ENCODE data around the gene CRELD1. TPM values are rescaled to one million over a fixed set of nuclear protein-coding genes. Genes with fewer than 3 reads are reported as not detected.

The CRELD1 gene
- total and polyA plus RNA-seq, 2 of the 4 experiments (the other 2 are of a cell fraction) = 8.6 to 25.7 TPM

DNA sequence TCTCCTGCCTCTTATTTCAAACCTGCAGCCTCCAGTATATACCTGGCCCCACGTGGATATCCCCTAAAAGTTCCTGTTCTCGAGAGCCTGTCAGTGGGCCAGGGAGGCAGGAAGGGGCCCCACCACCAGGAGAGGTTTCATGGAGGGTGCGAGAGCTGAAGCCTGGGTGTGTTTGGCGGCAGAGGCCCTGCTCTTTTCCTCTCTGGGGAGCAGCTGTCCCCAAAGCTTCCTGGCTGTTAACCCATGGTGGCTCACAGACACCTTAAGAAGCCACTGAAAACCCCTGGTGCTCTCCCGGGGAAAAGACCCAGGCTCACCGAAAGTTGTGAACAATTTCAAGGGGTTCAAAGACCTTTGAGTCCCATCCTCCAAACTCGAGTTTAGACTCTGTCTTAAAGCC is 17.5 kb downstream of the CRELD1 start:
- peaks cover 6% of the 10 kb centered on the region for H3K9me1 ChIP-seq (ENCODE audit: insufficient read depth, low read length)
- no peak overlapping the region for H2BK120ac ChIP-seq (ENCODE audit: low read depth, low read length)
- no peaks in the 10 kb centered on the region; the same call in 1 of the 2 replicates for H3K36me3 ChIP-seq (ENCODE audit: control insufficient read depth, insufficient read depth, low read length)
- H2BK5ac ChIP-seq (ENCODE audit: low read depth, low read length, poor library complexity, severe bottlenecking) = no peak overlapping the region
- no peak overlapping the region for H3K4ac ChIP-seq (ENCODE audit: low read depth, low read length)
- H4K5ac ChIP-seq (ENCODE audit: low read depth, low read length) = no peak overlapping the region
- TF ChIP-seq, protein P1, sequence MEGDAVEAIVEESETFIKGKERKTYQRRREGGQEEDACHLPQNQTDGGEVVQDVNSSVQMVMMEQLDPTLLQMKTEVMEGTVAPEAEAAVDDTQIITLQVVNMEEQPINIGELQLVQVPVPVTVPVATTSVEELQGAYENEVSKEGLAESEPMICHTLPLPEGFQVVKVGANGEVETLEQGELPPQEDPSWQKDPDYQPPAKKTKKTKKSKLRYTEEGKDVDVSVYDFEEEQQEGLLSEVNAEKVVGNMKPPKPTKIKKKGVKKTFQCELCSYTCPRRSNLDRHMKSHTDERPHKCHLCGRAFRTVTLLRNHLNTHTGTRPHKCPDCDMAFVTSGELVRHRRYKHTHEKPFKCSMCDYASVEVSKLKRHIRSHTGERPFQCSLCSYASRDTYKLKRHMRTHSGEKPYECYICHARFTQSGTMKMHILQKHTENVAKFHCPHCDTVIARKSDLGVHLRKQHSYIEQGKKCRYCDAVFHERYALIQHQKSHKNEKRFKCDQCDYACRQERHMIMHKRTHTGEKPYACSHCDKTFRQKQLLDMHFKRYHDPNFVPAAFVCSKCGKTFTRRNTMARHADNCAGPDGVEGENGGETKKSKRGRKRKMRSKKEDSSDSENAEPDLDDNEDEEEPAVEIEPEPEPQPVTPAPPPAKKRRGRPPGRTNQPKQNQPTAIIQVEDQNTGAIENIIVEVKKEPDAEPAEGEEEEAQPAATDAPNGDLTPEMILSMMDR (conservative IDR thresholded peaks at IDR 0.05; ENCODE audit: low read depth, low read length) = no peak
- TF ChIP-seq RCOR1 (IDR thresholded peaks at IDR 0.05; ENCODE audit: insufficient replicate concordance, low read length) = no peak
- no peak for TF ChIP-seq RFX5 (IDR thresholded peaks at IDR 0.05; ENCODE audit: low read depth, low read length)
- TF ChIP-seq MAZ (IDR thresholded peaks at IDR 0.05; ENCODE audit: borderline replicate concordance, low read depth, low read length) = no peak
- TF ChIP-seq, protein P2, sequence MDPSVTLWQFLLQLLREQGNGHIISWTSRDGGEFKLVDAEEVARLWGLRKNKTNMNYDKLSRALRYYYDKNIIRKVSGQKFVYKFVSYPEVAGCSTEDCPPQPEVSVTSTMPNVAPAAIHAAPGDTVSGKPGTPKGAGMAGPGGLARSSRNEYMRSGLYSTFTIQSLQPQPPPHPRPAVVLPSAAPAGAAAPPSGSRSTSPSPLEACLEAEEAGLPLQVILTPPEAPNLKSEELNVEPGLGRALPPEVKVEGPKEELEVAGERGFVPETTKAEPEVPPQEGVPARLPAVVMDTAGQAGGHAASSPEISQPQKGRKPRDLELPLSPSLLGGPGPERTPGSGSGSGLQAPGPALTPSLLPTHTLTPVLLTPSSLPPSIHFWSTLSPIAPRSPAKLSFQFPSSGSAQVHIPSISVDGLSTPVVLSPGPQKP (IDR thresholded peaks at IDR 0.05; ENCODE audit: borderline replicate concordance, low read depth, low read length) = no peak
- TF ChIP-seq SMC3 (IDR thresholded peaks at IDR 0.05; ENCODE audit: low read depth, low read length) = no peak
- TF ChIP-seq, protein P3, sequence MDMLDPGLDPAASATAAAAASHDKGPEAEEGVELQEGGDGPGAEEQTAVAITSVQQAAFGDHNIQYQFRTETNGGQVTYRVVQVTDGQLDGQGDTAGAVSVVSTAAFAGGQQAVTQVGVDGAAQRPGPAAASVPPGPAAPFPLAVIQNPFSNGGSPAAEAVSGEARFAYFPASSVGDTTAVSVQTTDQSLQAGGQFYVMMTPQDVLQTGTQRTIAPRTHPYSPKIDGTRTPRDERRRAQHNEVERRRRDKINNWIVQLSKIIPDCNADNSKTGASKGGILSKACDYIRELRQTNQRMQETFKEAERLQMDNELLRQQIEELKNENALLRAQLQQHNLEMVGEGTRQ (IDR thresholded peaks at IDR 0.05; ENCODE audit: low read depth, low read length) = no peak
- TF ChIP-seq MAFK (IDR thresholded peaks at IDR 0.05; ENCODE audit: low read depth, low read length) = no peak
- TF ChIP-seq BHLHE40 (IDR thresholded peaks at IDR 0.05; ENCODE audit: low read depth, low read length) = no peak
- TF ChIP-seq RAD21 (IDR thresholded peaks at IDR 0.05; ENCODE audit: low read length) = no peak
- TF ChIP-seq CHD1 (IDR thresholded peaks at IDR 0.05; ENCODE audit: low read depth, low read length) = no peak
- no peak for TF ChIP-seq POLR2A (IDR thresholded peaks at IDR 0.05; ENCODE audit: low read depth, low read length)
- no peak overlapping the region for H3K9ac ChIP-seq (ENCODE audit: low read depth, low read length)
- no peak overlapping the region for H2AK5ac ChIP-seq (ENCODE audit: low read depth, low read length)
- H4K91ac ChIP-seq (ENCODE audit: insufficient read depth, low read depth, low read length) = no peak overlapping the region
- H3K4me3 ChIP-seq (ENCODE audit: insufficient read depth, low read depth, low read length) = no peak overlapping the region
- no peak overlapping the region for H3K18ac ChIP-seq (ENCODE audit: low read depth, low read length)
- H3K9me3 ChIP-seq (ENCODE audit: control insufficient read depth, insufficient read depth, low read length) = no peaks in the 10 kb centered on the region
- CTCF ChIA-PET = no interaction called here
- H3K23ac ChIP-seq (ENCODE audit: low read depth, low read length) = no peak overlapping the region; the same call in 1 of the 2 replicates
- no peak overlapping the region for H3K27ac ChIP-seq (ENCODE audit: insufficient read depth, low read length)
- no peaks in the 10 kb centered on the region; the same call in 1 of the 2 replicates for H4K20me1 ChIP-seq (ENCODE audit: insufficient read depth, low read length)
- H3K79me1 ChIP-seq (ENCODE audit: low read depth in 1 of 2, low read length in 2 of 2) = no peaks in the 10 kb centered on the region
- WGBS, 2 experiments (ENCODE audit: extremely low coverage in 2 of 2, insufficient read length in 1 of 2) = 60% methylated on average over 1 of the region's 7 CpGs; no CpG with 5 or more reads in 1 of the 2 experiments
- intact Hi-C loops (cut with micrococcal nuclease) (no loop called here), dilution Hi-C loops (cut with HindIII; ENCODE audit: low sequenced_read_pairs, unreplicated experiment) (no loop called here), in situ Hi-C loops (cut with MboI; ENCODE audit: low sequenced_read_pairs) (no loop called here)
- ATAC-seq (ENCODE audit: low read depth) (no peak), DNase-seq (no peak)
- H3K14ac ChIP-seq (replicated peaks; ENCODE audit: low read depth, low read length) = no peak overlapping the region
- no peak overlapping the region for H2BK20ac ChIP-seq (ENCODE audit: low read depth, low read length)
- no TSS peak for BruUV-seq (replicated peaks)
- H4K8ac ChIP-seq (ENCODE audit: low read depth in 2 of 2, low read length in 2 of 2) = peak overlapping the region in 1 of 2 experiments; percentile 49; a peak in 1 of 4 replicates
- H3K4me1 ChIP-seq (ENCODE audit: control insufficient read depth, insufficient read depth, low read length) = peaks cover 13% of the 10 kb centered on the region
- H3K56ac ChIP-seq (ENCODE audit: extremely low read depth, insufficient read depth, low read length) = no peak overlapping the region
- no peak overlapping the region for H2AK9ac ChIP-seq (replicated peaks; ENCODE audit: low read depth, low read length, poor library complexity)
- POLR2A ChIA-PET (ENCODE audit: unreplicated experiment) = no interaction called here
- no peaks in the 10 kb centered on the region for H3K27me3 ChIP-seq (ENCODE audit: control insufficient read depth, insufficient read depth, low read length)
- H2BK15ac ChIP-seq (ENCODE audit: low read depth, low read length) = no peak overlapping the region
- no peak overlapping the region for H2AFZ ChIP-seq (replicated peaks; ENCODE audit: low read length, poor library complexity)
- H3K4me2 ChIP-seq (ENCODE audit: low read depth, low read length) = no peak overlapping the region; the same call in 1 of the 2 replicates

Measured in IMR-90 (cell line).